Posterior cingulate gyrus (tissue), 11 donors: ENCODE data around the gene RREB1.

Experiments used
- DNase-seq, 10 donors: peaks; one replicate each; pipeline versions ENCODE4 v3.0.0 to v3.0.0-alpha.2; 2020 to 2021; ENCODE audit warnings: mixed read lengths in 3 of 10
- intact Hi-C: fragments of 100-400 bp; cut with DNase I; formaldehyde crosslinking; loops from one replicate; pipeline ENCODE4 v1.15.1; 2023

RREB1 gene

DNA sequence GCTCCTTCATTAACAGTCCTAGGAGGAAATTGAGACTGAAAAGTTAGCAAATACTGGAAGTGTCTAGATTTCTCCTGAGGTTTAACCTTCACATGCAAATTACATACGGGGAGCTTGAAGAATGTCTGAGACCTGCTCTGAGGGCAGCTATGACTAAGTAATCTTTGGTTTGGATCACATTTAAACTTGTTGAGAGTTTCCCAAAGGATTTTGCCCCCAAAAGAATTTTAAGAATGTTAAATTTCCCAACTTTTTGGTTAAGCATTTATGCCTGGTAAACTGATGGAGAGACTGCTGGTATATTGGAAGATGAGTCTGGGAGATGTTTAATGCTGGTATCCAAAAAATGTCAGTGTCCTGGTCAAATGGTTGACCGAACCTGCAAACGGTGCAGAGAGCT lies 97.0 kb downstream of the RREB1 start:
- no peak for DNase-seq
- intact Hi-C loops = no loop called here

- intact Hi-C loops = no loop called here
- no peak for DNase-seq
These were observed 100.0 kb downstream of the RREB1 start for GRCh38 chr6:7207720-7208119.

DNA sequence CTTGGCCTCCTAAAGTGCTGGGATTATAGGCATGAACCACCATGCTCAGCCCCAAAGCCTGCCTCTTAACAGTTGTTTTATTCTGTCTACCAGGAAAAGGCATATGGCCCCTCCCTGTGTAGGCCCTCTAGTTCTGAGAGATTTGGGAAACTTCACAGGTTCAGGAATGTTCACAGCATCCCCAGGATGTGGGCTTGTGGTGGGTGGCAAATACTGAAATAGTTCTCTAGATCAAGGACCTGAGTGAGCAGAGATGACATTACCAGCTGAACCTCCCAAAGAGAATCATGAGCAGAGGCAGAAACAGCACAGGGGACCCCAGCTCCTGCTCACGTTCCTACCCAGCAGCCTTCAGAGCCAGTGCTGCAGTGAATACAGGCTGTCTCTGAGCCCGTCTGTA lies 105.7 kb downstream of the RREB1 start:
- intact Hi-C loops = no loop called here
- DNase-seq = no peak

GRCh38 chr6:7214468-7214867 lies 106.7 kb downstream of the RREB1 start:
- no peak for DNase-seq
- intact Hi-C loops = no loop called here

DNA sequence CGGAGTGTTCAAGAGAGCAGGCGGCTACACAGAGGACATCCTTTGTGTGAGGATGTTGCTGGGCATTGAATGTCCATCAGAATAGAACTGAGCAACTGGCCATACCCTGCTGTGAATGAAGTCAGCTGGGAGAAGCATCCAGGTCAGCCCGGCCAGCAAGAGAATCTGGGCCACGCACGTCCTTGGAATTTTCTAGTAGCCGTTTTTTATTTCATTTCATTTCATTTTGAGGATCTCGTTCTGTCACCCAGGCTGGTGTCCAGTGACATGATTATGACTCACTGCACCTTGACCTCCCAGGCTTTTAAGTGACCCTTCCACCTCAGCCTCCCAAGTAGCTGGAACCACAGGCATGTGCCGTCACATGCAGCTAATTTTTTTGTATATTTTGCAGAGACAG lies 107.4 kb downstream of the RREB1 start:
- DNase-seq = no peak
- intact Hi-C loops = no loop called here

DNA sequence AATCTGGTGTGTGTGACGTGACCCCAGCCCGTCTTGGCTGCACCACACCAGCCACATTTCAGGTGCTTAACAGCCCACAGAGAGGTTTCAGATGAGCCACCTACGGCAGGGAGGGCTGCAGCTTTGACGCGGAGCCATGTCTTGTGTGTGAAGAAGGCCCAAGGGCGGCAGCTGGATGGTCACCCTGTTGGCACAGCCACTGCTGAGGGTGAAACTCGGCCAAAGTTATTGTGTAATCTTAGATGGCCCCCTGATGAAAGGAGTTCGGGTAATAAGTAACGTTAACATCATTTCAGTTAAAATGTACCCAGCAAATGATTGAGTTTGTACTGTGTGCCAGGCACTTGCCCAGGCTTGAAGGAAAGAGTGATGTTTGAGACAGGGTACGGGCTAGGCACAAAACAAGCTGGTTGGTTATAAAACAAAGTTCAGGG lies 108.1 kb downstream of the RREB1 start:
- no peak for DNase-seq
- intact Hi-C loops = no loop called here

- no peak for DNase-seq
- intact Hi-C loops = no loop called here
These were observed 109.3 kb downstream of the RREB1 start for GRCh38 chr6:7216941-7217621.

DNA sequence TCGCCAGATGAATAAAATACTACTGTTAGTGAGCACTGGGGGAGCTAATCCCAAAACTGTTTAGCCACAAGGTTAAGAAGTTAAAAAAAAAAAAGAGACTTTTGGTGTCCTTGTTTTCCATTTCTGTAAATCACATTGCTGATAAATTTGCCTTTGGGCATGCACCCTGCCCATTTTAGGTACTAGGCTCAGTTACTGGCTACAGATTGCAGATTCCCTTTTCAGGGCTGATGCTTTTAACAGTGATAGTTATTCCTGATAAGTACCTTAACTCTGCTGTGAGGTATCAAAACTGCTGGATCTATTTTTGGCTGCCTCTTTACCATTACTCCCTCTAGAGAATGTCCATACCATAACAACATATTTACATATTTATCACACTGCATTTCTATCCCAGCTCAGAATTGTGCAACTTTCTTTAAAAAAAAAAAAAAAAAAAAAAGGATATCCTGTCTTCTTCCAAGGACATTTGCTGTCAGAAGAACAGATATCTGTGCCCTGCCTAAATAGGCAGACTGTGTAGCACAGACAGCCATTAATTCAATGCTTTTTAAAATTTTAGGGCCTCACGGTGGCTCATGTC lies 110.7 kb downstream of the RREB1 start:
- intact Hi-C loops = no loop called here
- no peak for DNase-seq

- intact Hi-C loops = no loop called here
- no peak for DNase-seq
These were observed 111.5 kb downstream of the RREB1 start for GRCh38 chr6:7219310-7219709.

- intact Hi-C loops = no loop called here
- DNase-seq = no peak
These were observed 114.4 kb downstream of the RREB1 start for GRCh38 chr6:7222197-7222596.

GRCh38 chr6:7224731-7225130 lies 117.0 kb downstream of the RREB1 start:
- DNase-seq = peak in 1 of 10 donors; percentile 19
- intact Hi-C loops = no loop called here

GRCh38 chr6:7228662-7229375 lies 121.1 kb downstream of the RREB1 start:
- peak in 1 of 10 donors; percentile 61 for DNase-seq
- intact Hi-C loops = no loop called here

DNA sequence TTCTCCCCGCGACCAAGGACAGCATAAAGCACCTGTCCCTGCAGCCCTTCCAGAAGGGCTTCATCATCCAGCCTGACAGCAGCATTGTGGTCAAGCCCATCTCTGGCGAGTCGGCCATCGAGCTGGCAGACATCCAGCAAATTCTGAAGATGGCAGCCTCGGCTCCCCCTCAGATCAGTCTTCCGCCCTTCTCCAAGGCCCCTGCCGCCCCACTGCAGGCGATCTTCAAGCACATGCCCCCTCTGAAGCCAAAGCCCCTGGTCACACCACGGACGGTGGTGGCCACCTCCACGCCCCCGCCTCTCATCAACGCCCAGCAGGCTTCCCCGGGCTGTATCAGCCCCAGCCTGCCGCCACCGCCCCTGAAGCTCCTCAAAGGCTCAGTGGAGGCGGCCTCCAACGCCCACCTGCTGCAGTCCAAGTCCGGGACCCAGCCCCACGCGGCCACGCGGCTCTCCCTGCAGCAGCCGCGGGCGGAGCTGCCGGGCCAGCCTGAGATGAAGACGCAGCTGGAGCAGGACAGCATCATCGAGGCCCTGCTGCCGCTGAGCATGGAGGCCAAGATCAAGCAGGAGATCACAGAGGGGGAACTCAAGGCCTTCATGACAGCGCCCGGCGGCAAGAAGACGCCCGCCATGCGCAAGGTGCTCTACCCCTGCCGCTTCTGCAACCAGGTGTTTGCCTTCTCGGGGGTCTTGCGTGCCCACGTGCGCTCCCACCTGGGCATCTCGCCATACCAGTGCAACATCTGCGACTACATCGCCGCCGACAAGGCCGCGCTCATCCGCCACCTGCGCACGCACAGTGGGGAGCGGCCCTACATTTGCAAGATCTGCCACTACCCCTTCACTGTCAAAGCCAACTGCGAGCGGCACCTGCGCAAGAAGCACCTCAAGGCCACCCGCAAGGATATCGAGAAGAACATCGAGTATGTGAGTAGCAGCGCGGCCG lies 121.9 kb downstream of the RREB1 start:
- intact Hi-C loops = no loop called here
- peak in 1 of 10 donors; percentile 77 for DNase-seq

DNA sequence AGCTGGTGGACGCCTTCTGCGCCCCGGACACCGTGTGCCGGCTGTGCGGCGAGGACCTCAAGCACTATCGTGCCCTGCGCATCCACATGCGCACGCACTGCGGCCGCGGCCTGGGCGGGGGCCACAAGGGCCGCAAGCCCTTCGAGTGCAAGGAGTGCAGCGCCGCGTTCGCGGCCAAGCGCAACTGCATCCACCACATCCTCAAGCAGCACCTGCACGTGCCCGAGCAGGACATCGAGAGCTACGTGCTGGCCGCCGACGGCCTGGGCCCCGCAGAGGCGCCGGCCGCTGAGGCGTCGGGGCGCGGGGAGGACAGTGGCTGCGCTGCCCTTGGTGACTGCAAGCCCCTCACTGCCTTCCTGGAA lies 122.5 kb downstream of the RREB1 start:
- intact Hi-C loops = no loop called here
- peak in 1 of 10 donors; percentile 78 for DNase-seq

DNA sequence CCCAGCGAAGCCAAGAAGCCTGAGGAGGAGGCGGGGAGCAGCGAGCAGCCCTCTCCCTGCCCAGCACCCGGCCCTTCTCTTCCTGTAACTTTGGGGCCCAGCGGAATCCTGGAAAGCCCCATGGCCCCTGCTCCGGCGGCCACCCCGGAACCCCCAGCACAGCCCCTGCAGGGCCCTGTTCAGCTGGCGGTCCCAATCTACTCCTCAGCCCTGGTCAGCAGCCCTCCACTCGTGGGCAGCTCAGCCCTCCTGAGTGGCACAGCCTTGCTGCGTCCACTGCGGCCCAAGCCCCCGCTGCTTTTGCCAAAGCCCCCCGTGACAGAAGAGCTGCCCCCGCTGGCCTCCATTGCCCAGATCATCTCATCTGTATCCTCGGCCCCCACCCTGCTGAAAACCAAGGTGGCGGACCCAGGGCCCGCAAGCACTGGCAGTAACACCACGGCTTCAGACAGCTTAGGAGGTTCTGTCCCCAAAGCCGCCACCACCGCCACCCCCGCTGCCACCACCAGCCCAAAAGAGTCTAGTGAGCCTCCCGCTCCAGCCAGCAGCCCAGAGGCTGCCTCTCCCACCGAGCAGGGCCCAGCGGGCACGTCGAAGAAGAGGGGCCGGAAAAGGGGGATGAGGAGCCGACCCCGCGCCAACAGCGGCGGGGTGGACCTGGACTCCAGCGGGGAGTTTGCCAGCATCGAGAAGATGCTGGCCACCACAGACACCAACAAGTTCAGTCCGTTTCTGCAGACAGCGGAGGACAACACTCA lies 123.4 kb downstream of the RREB1 start:
- intact Hi-C loops = no loop called here

GRCh38 chr6:7232351-7232750 lies 124.6 kb downstream of the RREB1 start:
- DNase-seq = peak in 1 of 10 donors; percentile 14

More for the DNA sequence above, 123.4 kb downstream of the RREB1 start:
- DNase-seq = peak in 1 of 10 donors; percentile 81

DNA sequence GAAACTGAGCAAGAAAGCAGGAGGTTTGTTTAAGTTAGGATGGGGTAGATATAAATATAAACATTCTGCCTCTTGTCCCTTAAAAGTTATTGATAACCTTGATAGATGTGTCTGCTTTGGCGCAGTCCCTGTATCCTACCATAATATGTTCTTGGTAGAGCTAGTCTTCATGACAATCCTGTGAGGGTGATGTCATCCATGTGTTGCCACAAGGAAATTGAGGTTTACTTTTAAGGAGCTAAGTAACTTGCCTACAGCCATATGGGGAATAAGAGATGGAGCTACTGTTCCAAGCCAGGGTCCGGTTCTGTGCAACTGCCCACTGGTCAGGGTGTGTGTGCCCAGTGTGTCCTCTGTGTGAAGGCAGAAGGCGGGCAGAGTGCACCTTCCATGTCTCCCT lies 126.8 kb downstream of the RREB1 start:
- peak in 1 of 10 donors; percentile 28 for DNase-seq
- intact Hi-C loops = no loop called here

More at GRCh38 chr6:7232351-7232750, 124.6 kb downstream of the RREB1 start:
- intact Hi-C loops = no loop called here

GRCh38 chr6:7235712-7236305 lies 128.0 kb downstream of the RREB1 start:
- DNase-seq = peak in 1 of 10 donors; percentile 27
- intact Hi-C loops = loop anchor here (2.0 kb wide), 1 partner anchor 61 kb away; no protein-coding TSS in a partner anchor
